Upper lobe of left lung (tissue), 4 donors: Measurements from ENCODE around the gene MRPL37.

Source experiments
- EP300 ChIP-seq, 4 donors: sonication (generic); formaldehyde crosslinking; IDR thresholded peaks; one replicate each; pipeline ENCODE4 v1.5.1; 2017; ENCODE audit warnings: antibody characterized with exemption in 4 of 4, control low read depth in 2 of 4
- POLR2A ChIP-seq, 4 donors: fragments of 450-650 bp; IDR thresholded peaks; one replicate each; pipeline ENCODE4 v1.5.1; 2016 to 2017; ENCODE audit warnings: antibody characterized with exemption in 4 of 4, mild to moderate bottlenecking in 2 of 4
- POLR2AphosphoS5 ChIP-seq, 2 donors: sonication (generic); formaldehyde crosslinking; IDR thresholded peaks; one replicate each; pipeline ENCODE4 v1.5.1; 2017; ENCODE audit warnings: antibody characterized with exemption in 2 of 2
- TF ChIP-seq, protein P1 (sequence below), 6 experiments: fragments of 450-650 bp in 4 of 6; fragments of 200-600 bp in 2 of 6; sonication (generic) in 2 of 6; IDR thresholded peaks; one replicate each; pipeline ENCODE4 v1.5.1; 2016 to 2019; ENCODE audit warnings: antibody characterized with exemption in 6 of 6

DNA sequence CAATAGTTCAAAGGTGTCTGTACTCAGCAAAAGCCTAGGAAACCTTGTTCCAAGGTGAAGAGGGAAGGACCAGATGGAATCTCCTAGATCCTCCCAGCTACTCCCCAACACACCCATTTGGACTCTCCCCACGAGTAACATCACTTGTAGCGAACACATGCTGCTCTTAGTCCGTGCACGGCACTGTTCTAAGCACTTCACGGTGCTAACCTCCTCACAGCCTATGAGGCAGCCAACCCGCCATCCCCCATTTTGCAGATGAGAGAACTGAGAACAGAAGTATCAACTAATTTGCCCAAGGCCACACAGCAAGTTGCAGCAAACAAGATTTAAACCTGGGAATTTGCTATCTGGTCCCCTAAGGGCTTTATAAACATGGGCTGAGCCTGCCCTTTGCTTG is 24.3 kb downstream of the MRPL37 start:
- TF ChIP-seq POLR2A (IDR thresholded peaks at IDR 0.05): no peak
- TF ChIP-seq, protein P1, sequence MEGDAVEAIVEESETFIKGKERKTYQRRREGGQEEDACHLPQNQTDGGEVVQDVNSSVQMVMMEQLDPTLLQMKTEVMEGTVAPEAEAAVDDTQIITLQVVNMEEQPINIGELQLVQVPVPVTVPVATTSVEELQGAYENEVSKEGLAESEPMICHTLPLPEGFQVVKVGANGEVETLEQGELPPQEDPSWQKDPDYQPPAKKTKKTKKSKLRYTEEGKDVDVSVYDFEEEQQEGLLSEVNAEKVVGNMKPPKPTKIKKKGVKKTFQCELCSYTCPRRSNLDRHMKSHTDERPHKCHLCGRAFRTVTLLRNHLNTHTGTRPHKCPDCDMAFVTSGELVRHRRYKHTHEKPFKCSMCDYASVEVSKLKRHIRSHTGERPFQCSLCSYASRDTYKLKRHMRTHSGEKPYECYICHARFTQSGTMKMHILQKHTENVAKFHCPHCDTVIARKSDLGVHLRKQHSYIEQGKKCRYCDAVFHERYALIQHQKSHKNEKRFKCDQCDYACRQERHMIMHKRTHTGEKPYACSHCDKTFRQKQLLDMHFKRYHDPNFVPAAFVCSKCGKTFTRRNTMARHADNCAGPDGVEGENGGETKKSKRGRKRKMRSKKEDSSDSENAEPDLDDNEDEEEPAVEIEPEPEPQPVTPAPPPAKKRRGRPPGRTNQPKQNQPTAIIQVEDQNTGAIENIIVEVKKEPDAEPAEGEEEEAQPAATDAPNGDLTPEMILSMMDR (IDR thresholded peaks at IDR 0.05): no peak
- no peak for TF ChIP-seq EP300 (IDR thresholded peaks at IDR 0.05)
- no peak for TF ChIP-seq POLR2AphosphoS5 (IDR thresholded peaks at IDR 0.05)
